IPS DF 6.9 (cell line): ENCODE measurements around the gene THAP9.
A peak's percentile ranks its signal among the peaks of the same experiment; 100 is the strongest.

Source experiments
- DNase-seq: peaks from one replicate; pipeline ENCODE4 v3.0.0-alpha.2; 2013; ENCODE audit warnings: low read depth, low spot score
- H3K27ac ChIP-seq: one replicate; pipeline ENCODE4 v1.5.1; 2013; ENCODE audit warnings: low read length, control low read depth
- H3K27me3 ChIP-seq: 2 replicates; pipeline ENCODE4 v1.6.1; 2013; ENCODE audit warnings: mild to moderate bottlenecking, low read length; ENCODE audit not compliant: control insufficient read depth, insufficient read depth
- H3K36me3 ChIP-seq: 2 replicates; pipeline ENCODE4 v1.6.1; 2013; ENCODE audit warnings: low read length; ENCODE audit not compliant: control insufficient read depth, insufficient read depth
- H3K4me1 ChIP-seq: 2 replicates; pipeline ENCODE4 v1.6.1; 2013; ENCODE audit warnings: low read length; ENCODE audit not compliant: control insufficient read depth, insufficient read depth
- H3K4me3 ChIP-seq: 2 replicates; pipeline ENCODE4 v1.5.1; 2013; ENCODE audit warnings: mild to moderate bottlenecking, low read length
- H3K9me3 ChIP-seq: 2 replicates; pipeline ENCODE4 v1.6.1; 2013; ENCODE audit warnings: low read length, inconsistent platforms; ENCODE audit not compliant: control insufficient read depth, insufficient read depth
- WGBS: extraction: QIAGEN DNeasy Blood & Tissue Kit; methylation state at CpG from one replicate; pipeline ENCODE4 v1.1.7; 2013; ENCODE audit warnings: mixed read lengths, missing lambda C conversion rate; ENCODE audit not compliant: insufficient read length, insufficient coverage; 5-methylcytosine and 5-hydroxymethylcytosine counted together

The THAP9 gene

GRCh38 chr4:82866706-82867385 lies 33.7 kb upstream of the THAP9 start:
- Histone ChIP-seq H3K4me3 (no peak overlapping the region), H3K9me3 (no peaks in the 10 kb centered on the region), H3K36me3 (peaks cover 4% of the 10 kb centered on the region; the same call in 1 of the 2 replicates), H3K27ac (no peak overlapping the region), H3K27me3 (no peaks in the 10 kb centered on the region), H3K4me1 (no peaks in the 10 kb centered on the region)
- DNase-seq, result no peak
- no CpG with 5 or more reads among the region's 8 CpGs for WGBS

GRCh38 chr4:82868572-82868971 lies 32.0 kb upstream of the THAP9 start:
- no CpG with 5 or more reads among the region's 5 CpGs for WGBS
- no peak overlapping the region for H3K27ac ChIP-seq
- no peak for DNase-seq
- H3K9me3 ChIP-seq, result no peaks in the 10 kb centered on the region
- H3K4me3 ChIP-seq, result no peak overlapping the region
- no peaks in the 10 kb centered on the region for H3K27me3 ChIP-seq
- peaks cover 5% of the 10 kb centered on the region; the same call in 1 of the 2 replicates for H3K36me3 ChIP-seq
- no peaks in the 10 kb centered on the region for H3K4me1 ChIP-seq

DNA sequence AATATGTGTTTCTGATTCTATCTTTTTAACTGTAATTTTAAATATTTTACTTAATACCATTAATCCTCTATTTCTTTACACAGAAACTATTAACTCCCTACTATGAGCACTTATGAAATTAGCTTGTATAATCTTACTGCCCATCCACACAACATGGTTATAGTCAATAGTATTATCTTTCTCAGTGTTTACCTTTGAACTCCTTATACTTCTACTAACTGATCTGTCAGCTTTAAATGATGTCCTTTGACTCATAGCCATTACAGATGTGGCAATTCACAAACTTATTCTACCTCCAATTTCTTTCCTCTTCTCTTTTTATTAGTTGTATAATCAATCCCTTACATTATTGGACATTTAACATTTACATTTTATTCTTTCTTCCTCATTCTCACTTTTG lies 15.1 kb upstream of the THAP9 start:
- no peak overlapping the region for H3K4me3 ChIP-seq
- H3K9me3 ChIP-seq, result no peaks in the 10 kb centered on the region
- no peak for DNase-seq
- H3K27ac ChIP-seq, result no peak overlapping the region
- H3K4me1 ChIP-seq, result no peaks in the 10 kb centered on the region
- no peaks in the 10 kb centered on the region for H3K36me3 ChIP-seq
- H3K27me3 ChIP-seq, result no peaks in the 10 kb centered on the region

- H3K4me3 ChIP-seq, result no peak overlapping the region
- H3K27me3 ChIP-seq, result no peaks in the 10 kb centered on the region
- no peaks in the 10 kb centered on the region for H3K36me3 ChIP-seq
- WGBS, result 100% methylated on average over 2 of the region's 5 CpGs
- H3K4me1 ChIP-seq, result no peaks in the 10 kb centered on the region
- H3K9me3 ChIP-seq, result no peaks in the 10 kb centered on the region
- DNase-seq, result no peak
- H3K27ac ChIP-seq, result no peak overlapping the region
Observed at GRCh38 chr4:82886147-82886942, 14.2 kb upstream of the THAP9 start.

DNA sequence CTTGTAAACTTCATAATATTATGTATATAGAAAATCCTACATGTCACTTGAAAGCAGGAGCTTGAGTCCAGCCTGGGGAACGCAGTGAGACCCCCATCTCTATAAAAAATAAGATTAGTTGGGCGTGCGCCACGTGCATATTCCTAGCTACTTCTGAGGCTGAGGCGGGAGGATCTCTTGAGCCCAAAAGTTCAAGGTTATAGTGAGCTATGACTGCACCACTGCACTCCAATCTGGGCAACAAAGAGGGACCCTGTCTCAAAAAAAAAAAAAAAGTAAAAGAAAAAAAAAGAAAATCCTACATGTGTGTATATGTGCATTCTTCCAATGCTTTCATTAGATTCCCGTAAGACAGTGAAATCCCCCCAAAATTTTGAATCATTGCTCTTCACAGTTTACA lies 11.2 kb upstream of the THAP9 start:
- no peak for DNase-seq
- H3K9me3 ChIP-seq, result no peaks in the 10 kb centered on the region
- H3K27me3 ChIP-seq, result no peaks in the 10 kb centered on the region
- H3K36me3 ChIP-seq, result peaks cover 6% of the 10 kb centered on the region; the same call in 1 of the 2 replicates
- no CpG with 5 or more reads among the region's 6 CpGs for WGBS
- no peak overlapping the region for H3K27ac ChIP-seq
- H3K4me3 ChIP-seq, result no peak overlapping the region
- H3K4me1 ChIP-seq, result no peaks in the 10 kb centered on the region

DNA sequence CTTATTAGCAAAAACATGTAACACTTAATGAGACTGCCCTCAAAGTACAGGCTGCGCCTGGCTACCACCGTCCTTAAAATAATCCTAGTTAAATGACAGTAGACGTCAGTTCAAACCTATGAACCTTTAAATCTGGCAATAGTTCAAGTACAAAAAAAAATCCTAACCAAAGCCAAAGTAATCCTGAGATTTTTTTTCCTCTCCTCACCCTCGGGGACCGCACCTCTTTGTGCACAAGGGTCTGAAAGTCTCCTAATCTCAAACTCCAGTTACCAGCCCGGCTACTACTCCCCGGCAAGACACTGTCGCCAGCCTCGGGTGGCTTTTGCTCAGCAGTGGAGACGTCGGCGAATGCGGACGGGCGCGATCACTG lies 10.0 kb upstream of the THAP9 start:
- Histone ChIP-seq H3K27ac (no peak overlapping the region), H3K9me3 (no peaks in the 10 kb centered on the region), H3K4me3 (peak overlapping the region; percentile 90), H3K36me3 (peaks cover 7% of the 10 kb centered on the region; the same call in 1 of the 2 replicates), H3K4me1 (no peaks in the 10 kb centered on the region), H3K27me3 (no peaks in the 10 kb centered on the region)
- no CpG with 5 or more reads among the region's 16 CpGs for WGBS
- no peak for DNase-seq

DNA sequence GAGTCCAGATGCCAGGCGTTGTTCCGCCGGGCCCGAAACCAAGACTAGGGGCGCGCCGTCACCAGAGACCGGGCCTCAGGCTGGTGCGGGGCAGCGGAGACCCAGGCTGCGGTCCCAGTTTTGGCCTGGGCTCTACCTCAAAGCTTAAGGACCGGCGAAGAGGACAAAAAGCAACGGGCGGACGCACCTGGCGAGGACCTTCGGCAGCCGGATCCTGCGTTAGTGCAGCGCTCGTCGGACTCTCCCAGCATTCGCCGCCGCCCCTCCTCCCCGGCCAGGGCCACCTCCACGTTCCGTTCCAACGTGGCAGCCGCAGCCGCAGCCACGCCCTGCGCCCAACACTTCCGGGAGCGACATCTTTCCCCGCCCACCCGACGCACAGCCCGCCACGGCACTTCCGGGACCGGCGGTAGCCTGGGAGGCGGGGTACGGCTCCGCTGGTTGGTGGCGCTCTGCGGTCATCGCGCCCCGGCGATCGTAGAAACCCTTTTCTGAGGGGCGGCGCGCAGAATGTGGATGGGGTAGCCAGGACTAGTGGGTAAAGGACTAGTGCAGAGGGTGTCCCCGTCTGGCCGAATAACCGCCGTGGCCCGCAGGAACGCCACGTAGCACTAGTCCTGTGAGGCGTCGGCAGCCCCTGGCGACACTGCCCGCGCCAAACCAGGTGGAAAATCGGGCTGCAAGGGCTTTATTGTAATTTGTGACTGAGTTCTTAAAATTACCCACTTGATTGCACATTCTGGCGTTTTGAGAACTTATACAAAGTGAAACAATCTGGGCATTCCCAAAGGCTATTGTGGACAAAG lies 9.4 kb upstream of the THAP9 start, which contains the start of gene SEC31A:
Gene SEC31A, minus strand, starts transcription at position 253 of the 806 bp plus-strand sequence. CDS start 9,217 bp downstream, outside the sequence.
- Histone ChIP-seq H3K9me3 (no peaks in the 10 kb centered on the region), H3K4me3 (peak within 1 kb of the TSS; percentile 90), H3K27me3 (no peaks in the 10 kb centered on the region), H3K36me3 (peaks cover 7% of the 10 kb centered on the region; the same call in 1 of the 2 replicates), H3K4me1 (no peaks in the 10 kb centered on the region), H3K27ac (no peak within 1 kb of the TSS)
- peak; percentile 75 for DNase-seq
- WGBS, result no CpG with 5 or more reads among the region's 71 CpGs

DNA sequence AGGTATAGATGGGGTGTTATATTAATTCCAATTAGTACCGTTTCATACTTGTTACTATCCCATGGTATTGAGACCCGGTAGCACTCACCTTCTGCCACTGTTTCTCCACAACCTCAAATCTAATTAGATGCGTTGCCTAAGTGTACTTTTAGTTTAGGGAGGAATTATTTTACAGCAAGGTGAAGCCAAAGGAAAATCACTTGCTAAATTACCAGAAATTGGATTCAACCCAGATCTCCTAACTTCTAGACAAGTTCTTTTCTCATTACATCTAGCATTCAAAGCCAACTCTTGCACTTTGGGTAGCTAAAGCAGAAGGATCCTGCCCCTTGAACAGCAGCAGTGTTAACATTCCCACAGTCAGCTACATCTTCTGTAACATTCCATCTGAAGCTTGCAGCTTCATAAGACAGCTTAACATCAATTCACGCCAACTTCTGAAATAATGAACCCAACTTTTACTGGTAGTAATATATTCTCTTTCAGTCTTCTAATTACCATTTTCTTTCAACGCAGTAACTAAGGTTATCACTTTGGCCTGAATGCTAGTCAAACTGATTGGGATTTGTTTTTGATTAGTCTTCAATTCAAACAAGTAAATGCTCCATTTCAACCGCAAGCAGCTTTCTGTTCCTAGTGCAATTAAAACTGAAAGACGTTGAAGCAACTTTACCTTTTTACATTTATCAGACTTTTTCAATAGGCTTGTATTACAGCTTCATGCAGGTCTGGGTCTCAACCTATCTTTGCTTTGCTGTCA lies 8.6 kb upstream of the THAP9 start:
- no CpG with 5 or more reads among the region's 7 CpGs for WGBS
- no peaks in the 10 kb centered on the region for H3K9me3 ChIP-seq
- peak overlapping the region; percentile 90; the same call in 1 of the 2 replicates for H3K4me3 ChIP-seq
- no peaks in the 10 kb centered on the region for H3K27me3 ChIP-seq
- H3K36me3 ChIP-seq, result peaks cover 7% of the 10 kb centered on the region; the same call in 1 of the 2 replicates
- no peaks in the 10 kb centered on the region for H3K4me1 ChIP-seq
- no peak overlapping the region for H3K27ac ChIP-seq
- no peak for DNase-seq

DNA sequence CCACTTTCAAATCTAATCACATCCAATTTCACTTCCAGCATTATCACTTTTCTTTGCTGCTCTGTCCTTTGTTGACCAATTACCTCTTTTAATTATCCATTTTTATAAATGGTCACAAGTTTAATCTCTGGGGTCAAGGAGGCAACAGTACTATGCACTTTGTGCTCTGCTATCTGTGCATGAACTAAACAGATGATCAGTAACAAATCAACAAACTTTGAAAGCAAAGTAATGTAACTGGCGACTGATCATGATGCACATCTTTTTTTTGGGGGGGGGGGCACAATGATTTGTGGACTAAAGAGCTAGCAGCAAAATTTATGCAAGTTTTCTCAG lies 8.1 kb upstream of the THAP9 start:
- no peak for DNase-seq
- Histone ChIP-seq H3K27ac (no peak overlapping the region), H3K27me3 (no peaks in the 10 kb centered on the region), H3K9me3 (no peaks in the 10 kb centered on the region), H3K36me3 (peaks cover 7% of the 10 kb centered on the region; the same call in 1 of the 2 replicates), H3K4me3 (no peak overlapping the region), H3K4me1 (no peaks in the 10 kb centered on the region)
- WGBS, result no CpG with 5 or more reads among the region's 1 CpG

- Histone ChIP-seq H3K36me3 (peaks cover 7% of the 10 kb centered on the region; the same call in 1 of the 2 replicates), H3K4me1 (no peaks in the 10 kb centered on the region), H3K4me3 (no peak overlapping the region), H3K27ac (no peak overlapping the region), H3K9me3 (no peaks in the 10 kb centered on the region), H3K27me3 (no peaks in the 10 kb centered on the region)
- no CpG with 5 or more reads among the region's 3 CpGs for WGBS
- DNase-seq, result no peak
Observed at GRCh38 chr4:82893942-82894341, 6.6 kb upstream of the THAP9 start.
